ENCODE results near the gene NTN5.
"Not testable (repeated sequence)": the region's sequence is repeated elsewhere in the genome, so short reads cannot be mapped to it uniquely, and the experiment has no call there.

Gene NTN5

GRCh38 chr19:48672994-48673393 lies at the start of gene NTN5:
Gene NTN5 (minus strand): TSS chr19:48673017. CDS start chr19:48670986, 2,031 bp downstream.
- TF ChIP-seq CTCF (conservative IDR thresholded peaks at IDR 0.05; ENCODE audit: low read depth, low read length), result no peak
- no peak within 1 kb of the TSS for H3K4me3 ChIP-seq (ENCODE audit: low read length)
- DNase-seq (ENCODE audit: low read depth), result no peak

GRCh38 chr19:48722196-48722708 lies 49.4 kb upstream of the NTN5 start:
- TF ChIP-seq CTCF (conservative IDR thresholded peaks at IDR 0.05; ENCODE audit: low read depth, low read length), result no peak
- no peak for DNase-seq (ENCODE audit: low read depth)
- H3K4me3 ChIP-seq (ENCODE audit: low read length), result no peak overlapping the region

DNA sequence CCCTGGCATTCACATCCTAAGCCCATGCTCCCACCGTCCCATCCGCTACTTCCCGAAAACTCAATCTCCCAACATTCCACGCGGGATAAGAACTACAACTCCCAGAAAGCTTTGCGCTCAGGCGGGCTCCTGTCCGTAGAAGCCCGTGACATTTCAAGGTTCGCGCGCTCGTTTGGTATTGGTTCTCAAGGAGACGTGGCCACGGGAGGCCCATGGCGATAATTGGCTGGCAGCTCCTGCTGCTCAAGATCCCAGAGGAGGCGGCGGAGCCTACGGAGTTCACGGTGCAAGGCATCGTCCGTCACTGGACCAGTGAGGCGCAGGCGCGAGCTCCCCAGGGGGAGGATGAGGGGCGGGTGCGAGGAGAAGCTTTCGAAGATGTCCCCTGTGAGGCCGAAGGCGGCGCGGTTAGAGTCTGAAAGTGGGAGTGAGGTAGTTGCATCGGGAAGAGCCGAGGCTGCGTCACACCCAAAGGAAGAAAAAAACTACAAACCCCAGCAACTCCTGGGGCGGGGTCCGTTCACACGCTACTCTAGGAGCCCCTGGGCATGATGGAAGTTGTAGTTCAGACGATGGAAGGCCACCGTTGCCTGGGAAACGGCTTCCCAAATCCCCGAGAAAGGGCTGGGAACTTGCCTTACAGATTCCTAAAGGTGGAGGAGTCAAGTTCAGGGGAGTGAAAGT lies 47.9 kb upstream of the NTN5 start:
- peak overlapping the region; percentile 82 for H3K4me3 ChIP-seq (ENCODE audit: low read length)
- no peak for TF ChIP-seq CTCF (conservative IDR thresholded peaks at IDR 0.05; ENCODE audit: low read depth, low read length)
- DNase-seq (ENCODE audit: low read depth), result peak; percentile 97

DNA sequence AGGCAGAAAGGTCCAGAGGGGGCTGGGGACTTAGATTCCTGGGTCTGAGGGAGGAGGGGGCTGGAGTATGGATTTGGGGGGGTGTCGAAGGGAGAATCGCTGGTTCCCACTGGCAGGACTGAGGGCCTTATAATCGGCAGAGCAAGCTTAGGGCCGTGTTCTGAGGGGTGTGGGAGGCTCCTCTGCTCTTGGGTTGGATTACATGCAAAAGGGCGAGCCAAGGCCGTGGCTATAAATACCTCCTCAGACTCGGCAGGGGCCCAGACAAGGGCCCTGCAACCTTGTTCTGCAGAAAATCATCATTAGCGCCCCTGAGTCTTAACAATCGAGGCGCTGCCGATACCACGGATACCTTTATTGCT lies 47.4 kb upstream of the NTN5 start:
- no peak for TF ChIP-seq CTCF (conservative IDR thresholded peaks at IDR 0.05; ENCODE audit: low read depth, low read length)
- DNase-seq (ENCODE audit: low read depth), result no peak
- H3K4me3 ChIP-seq (ENCODE audit: low read length), result peak overlapping the region; percentile 82

DNA sequence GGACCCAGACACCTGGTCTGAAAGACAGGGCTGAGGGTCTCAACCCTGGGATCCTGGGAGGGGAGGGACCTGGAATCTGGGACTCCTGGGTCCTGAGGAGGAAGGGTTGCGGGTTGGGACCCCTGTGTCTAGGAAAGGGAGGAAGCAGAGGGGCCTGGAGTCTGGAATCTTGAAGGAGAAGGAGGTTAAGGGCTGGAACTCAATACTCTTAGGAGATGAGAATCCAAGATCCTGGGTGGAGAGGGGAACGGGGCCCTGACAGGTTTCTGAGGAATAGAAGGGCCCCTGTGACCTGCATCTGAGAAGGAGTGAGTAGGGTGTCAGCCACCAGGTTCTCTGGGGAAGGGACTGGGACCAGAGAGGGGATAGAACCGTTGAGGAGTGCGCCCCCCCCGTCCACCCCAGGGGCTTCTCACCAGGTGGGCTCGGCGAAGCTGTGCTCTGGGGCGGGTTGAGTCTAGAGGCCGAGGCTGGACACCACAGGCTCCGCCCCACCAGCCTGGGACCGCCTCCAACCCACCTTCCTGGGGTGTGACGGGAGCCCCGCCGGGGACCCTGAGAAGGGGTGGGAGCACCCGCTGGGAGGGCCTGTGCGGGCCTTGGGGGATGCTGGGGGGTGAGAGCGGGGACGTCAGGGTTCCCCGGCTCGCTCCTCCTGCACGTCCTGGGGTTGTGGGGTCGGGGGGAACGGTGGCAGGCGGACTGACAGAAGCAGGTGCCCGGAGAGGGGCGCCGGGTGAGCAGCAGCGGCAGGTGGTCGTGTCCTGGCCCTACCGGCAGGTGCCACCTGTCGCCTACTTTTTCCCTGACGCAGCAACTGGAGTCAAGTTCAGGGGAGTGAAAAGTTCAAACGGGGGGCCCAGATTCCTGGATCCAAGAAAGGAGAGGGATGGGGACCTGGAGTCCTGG lies 46.7 kb upstream of the NTN5 start, which contains the start of gene MAMSTR:
Gene MAMSTR (minus strand): TSS at position 463 of the 909 bp plus-strand sequence. CDS start 694 bp downstream, outside the sequence.
- DNase-seq (ENCODE audit: low read depth), result no peak
- H3K4me3 ChIP-seq (ENCODE audit: low read length), result peak within 1 kb of the TSS; percentile 82
- no peak for TF ChIP-seq CTCF (conservative IDR thresholded peaks at IDR 0.05; ENCODE audit: low read depth, low read length)

- no peak for TF ChIP-seq CTCF (conservative IDR thresholded peaks at IDR 0.05; ENCODE audit: low read depth, low read length)
- H3K4me3 ChIP-seq (ENCODE audit: low read length), result no peak overlapping the region
- no peak for DNase-seq (ENCODE audit: low read depth)
Observed at GRCh38 chr19:48718711-48719231, 46.0 kb upstream of the NTN5 start.

DNA sequence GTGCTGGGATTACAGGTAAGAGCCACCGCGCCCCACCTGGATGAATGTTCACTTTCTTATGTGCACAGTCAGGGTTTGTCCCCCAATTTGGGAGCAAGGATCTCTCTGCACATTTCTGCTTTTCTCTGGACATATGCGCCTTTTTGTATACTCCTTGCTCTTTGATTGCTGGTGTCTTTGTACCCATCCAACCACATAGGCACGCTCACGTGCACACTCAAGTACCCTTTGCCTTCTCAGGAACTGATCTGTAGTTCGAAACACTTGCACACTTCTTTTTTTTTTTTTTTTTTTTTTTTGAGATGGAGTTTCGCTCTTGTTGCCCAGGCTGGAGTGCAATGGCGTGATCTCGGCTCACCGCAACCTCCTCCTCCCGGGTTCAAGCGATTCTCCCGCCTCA lies 45.3 kb upstream of the NTN5 start:
- DNase-seq (ENCODE audit: low read depth); H3K4me3 ChIP-seq (ENCODE audit: low read length): not testable (repeated sequence)
